Right kidney (tissue), 1 donor: ENCODE data around the gene DAPK1.

Source experiments
- DNase-seq: peaks from one replicate; pipeline ENCODE4 v3.0.0-alpha.2; 2016

DAPK1 gene

DNA sequence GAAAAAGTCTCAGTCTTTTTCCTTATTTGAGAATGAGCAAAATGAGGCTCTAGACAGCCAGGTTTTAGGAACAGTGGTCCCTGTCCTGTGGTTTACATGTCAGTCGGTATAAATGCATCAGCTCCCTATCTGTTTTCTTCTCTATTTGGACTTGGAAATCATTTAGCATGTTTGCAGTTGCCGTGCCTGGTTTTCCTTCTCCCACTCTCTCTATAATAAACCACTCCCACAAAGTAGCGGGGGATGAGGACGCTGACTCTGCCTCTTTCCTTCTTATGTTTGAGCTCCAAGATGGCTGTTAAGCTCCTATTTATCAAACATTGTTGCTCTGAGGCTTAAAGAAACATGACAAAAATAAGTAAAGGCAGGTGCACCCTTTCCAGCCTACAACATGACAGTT is 171.1 kb downstream of the DAPK1 start:
- no peak for DNase-seq

DNA sequence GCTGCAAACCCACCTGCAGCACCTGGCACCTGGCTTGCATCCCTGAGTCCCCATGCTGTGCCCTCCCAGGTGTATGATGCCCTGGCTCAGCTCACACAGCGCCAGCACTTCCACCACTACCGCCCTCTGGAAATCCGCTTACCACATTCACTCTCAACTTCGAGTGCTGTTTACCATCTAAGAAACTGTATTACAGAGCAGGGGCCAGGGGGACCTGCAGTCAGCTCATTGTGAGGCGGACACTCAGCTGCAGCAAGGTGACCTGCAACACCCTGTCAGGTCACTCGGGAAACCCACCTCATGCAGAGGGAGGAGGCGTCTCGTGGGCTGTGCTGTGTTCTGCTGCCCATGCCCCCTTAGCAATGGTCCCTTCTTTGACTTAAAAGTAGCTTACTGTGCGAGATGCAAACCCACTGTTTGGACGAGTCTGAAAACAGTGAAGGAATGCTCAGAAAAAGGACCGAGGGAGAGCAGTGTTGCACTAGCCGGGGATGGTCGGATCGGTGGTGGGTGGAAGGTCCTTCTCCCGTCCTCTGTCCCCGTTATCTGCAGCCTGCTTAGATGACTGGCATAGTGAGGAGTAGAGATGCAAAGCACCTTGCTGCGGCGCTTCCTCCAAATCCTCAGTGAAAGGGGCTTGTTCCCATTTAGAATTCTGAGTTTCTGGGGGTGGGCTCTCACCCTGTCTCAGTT is 173.1 kb downstream of the DAPK1 start:
- DNase-seq = no peak

DNA sequence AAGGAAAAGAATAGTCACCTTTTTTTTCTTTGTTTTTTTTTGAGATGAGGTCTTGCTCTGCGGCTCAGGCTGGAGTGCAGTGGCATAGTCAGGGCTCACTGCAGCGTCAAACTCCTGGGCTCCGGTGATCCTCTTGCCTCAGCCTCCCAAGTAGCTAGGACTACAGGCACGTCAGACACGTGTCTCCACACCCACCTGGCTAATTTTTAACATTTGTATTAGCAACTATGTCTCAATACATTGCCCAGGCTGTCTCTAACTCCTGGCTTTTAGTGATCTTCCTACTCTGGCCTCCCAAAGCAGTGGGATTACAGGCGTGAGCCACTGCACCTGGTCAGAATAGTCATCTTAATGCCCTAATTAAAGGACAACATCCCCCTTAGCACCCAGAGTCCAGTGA is 173.8 kb downstream of the DAPK1 start:
- DNase-seq = no peak

DNA sequence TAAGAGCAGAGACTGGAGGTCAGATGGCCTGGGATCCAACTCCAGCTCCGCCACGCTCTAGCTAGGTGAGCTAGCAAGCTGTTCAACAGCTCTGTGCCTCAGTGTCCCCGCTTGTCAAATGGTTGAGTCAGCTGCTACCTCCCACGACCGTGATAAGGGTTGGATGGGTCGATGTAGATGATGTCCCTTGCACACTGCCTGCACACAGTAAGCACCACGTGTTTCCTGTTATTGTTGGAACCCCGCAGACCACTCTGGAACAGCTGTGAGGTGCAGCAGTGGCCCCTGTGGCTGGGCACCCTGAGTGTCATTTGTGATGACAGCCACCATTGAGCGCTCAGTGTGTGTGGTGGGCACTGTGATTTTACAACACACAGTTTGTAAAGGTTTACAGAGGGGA is 174.3 kb downstream of the DAPK1 start:
- no peak for DNase-seq

DNA sequence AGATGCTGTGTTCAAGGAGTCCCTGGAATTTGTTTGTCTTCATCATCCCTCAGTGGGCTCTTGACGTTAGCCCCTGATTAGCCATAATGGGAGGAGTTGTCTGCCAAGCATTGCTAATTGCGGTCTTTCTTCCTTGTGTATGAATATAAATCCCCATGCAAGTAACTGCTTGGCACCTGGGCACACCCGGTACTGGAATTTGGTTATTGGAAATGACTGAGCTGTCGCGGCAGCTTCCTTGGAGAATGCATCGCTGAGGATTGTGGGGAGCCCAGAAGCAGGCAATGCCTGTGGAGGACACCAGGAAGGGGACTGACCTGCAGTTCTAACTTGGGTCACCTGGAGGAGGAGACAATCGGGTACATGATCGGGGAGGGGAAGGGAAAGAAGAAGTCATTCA is 174.9 kb downstream of the DAPK1 start:
- DNase-seq = no peak

DNA sequence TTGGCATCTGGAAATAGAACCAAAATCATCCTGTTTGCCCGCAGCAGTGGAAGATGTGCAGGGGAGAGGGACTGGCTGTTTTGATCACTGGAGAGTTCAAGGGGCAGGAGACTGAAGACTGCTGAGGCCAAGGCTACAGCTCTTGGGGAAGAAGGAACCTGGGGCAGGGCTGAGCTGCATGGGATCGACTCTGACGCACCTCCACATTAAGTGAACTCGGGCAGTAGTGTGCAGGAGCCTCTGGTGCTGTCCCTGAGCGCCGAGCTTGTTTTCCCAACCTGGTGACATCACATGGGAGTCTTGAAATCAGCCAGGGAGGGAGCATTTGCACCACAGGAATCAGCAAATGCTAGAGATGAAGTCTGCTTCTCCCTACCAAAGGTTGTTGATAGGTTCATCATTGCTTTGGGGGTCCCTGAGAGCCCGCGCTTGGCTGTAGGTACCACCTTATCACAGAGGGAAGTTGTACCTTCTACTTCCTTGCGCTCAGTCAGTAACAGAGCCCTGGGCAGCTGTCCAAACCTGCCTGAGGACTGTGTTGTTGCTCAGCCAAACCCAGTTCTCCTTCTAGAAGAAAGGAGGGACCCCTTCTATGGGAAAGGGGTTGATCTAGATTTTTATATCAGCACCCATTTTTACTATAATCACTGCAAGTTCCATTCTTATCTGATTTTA is 175.9 kb downstream of the DAPK1 start:
- DNase-seq = no peak

DNA sequence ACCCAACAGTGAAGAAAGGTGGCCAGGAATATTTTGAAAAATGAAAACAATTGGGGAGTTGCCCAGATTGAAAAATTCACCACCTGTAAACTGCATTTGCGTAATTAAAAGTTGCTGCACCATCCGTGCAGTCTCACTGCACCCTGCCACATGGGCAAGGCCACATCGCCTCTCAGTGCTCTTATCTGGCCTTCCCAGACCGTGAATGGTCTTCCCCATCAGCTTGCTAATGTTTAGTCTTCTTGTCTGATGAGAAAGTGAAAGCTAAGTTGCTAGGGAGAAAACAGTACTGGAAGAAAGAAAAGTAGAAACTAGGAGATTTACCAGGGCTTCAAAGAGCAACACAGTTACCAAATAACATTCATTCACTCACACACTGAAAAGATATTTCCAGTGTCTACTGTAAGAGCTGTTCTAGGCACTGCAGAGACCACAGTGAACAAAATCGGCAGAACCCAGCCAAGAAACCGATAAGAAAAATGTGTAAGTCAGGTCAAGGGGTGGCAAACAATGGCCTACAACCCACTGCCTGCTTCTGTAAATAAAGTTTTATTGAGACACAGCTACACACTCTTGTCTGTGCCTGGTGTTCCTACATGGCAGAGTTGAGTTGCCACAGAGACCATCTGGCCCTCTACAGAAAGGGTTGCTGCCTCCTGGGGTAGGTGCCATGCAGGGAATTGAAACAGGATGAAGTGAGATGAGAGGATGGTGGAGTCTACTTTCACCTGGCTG is 177.1 kb downstream of the DAPK1 start:
- DNase-seq = no peak

DNA sequence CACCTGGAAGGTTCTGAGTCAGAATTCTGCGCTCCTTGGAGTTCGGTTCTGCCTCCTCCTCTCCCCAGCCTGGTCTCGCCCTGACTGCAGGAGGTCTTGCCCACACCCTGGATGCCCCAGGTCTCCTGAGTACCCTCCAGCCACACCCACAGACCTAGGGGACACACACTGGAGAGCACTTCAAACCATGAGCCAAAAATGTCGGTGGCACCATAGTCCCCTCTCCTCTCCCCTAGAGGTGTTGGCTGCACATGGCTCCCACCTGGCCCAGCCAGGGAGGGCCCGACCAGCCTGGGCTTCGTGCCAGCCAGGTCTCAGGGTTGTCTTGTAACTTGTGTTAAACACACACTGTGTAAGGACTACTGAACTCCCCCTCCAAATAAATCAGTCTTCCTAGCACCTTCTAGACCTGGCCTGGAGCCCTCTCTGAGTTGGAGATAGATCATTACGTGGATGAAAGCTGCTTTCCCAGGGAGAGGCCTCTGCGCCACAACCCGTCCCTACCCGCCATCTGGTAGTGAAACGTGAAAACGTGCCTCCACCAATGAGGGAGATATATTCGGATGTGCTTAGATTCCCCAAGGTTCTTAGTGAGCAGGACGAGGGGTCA is 178.3 kb downstream of the DAPK1 start:
- no peak for DNase-seq

DNA sequence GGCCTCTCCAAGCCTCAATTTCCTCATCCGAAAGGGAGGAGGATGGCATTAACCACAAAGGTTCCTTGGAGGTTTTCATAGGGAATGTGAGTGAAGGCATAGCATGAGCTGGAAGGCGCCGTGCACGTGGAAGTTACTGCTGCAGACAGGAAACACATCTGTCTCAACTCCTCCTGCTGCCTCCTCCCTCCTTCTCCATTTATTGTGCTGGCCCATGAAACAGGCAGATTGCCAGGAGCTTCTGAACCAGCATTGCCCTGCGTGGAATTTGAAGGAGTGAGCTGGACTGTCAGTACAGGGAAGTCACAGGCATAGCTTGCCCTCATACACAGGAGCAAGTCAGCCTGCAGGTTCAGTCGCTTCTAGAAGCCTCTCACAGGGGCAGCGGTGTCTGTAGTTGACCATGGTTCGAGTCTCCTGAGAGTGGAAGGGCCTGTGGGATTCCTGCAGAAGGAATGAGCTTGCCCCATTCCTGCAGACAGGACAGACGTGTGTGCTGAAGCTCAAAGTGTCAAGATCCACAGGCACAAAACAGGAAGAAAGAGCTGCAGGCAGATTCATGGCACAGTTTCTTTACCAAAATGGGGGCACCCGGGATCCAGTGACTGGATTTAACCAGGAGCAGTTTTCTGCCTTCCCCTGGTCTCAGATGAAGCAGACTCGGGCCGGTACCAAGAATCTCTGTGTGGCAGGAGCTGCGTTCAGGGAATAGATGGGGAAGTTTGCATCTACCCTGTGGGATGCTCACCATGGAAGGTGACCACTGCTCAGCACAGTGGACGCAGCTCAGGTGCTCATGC is 179.5 kb downstream of the DAPK1 start:
- DNase-seq = no peak

DNA sequence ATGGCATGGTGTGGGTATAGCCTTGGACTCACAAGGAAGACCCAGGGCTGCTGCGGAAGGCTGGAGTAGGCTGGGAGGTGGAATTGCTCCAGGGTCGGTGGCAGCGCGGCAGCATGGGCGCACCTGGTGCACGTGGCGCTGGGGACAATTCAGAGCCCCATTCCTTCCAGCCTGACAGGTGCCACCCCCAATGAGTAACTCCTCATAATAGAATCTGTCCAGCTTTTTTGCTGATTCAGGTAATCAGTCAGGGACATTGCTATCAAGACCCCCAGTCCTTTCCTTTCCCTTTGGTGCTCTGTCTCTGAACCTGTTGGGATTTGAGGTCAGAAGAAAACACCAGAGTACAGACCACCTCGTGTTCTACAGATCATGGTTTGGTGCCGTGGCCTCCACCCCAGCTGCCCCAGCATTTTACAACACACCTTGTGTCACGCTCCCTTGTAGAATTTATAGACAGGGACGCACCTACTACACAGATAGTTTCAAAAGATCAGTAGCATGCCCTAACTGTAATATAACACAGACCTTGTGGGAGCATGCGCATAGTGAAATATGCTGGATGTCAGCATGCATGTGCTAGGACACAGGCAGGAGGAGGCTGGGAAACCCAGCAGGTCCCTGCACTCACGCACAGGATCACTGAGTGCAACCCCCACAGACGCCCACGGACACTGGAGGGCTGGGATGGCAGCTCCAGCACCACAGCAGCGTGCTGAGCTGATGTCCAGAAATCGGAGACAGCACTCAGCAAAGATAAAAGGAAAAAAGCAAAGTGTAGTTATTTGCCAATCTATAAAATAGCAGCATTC is 180.3 kb downstream of the DAPK1 start:
- DNase-seq = no peak

DNA sequence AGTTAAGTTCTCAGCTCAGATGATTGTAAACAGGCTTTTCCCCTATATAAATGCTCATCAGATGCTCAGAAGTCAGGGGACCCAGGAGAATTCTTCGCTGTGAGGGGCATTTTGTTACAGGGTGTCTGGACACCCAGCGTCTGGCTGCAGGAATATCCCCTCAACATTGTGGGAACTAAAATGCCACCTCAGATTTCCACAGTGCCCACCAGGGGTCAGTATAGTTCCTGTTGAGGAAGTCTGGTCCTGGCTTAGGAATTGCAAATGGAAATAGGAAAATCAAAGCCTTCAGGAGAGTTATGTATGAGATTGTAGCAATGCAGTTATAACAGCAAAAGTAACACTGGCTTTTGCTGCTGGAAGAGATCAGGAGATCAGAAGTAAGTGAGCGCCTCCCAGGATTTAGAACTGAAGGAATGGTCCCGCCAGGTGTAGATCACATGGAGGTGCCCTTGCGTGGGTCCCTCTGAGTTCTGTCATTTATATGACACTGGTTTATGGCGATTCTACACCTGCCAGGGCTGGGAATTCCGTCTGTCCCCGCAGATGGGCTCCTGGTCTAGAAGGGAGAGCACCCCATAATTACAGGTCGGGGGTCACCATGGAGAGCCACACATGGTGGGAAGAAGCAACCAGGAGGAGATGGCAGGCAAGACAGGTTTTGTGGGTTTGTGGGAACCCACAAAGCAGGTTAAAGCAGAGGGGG is 181.1 kb downstream of the DAPK1 start:
- no peak for DNase-seq

DNA sequence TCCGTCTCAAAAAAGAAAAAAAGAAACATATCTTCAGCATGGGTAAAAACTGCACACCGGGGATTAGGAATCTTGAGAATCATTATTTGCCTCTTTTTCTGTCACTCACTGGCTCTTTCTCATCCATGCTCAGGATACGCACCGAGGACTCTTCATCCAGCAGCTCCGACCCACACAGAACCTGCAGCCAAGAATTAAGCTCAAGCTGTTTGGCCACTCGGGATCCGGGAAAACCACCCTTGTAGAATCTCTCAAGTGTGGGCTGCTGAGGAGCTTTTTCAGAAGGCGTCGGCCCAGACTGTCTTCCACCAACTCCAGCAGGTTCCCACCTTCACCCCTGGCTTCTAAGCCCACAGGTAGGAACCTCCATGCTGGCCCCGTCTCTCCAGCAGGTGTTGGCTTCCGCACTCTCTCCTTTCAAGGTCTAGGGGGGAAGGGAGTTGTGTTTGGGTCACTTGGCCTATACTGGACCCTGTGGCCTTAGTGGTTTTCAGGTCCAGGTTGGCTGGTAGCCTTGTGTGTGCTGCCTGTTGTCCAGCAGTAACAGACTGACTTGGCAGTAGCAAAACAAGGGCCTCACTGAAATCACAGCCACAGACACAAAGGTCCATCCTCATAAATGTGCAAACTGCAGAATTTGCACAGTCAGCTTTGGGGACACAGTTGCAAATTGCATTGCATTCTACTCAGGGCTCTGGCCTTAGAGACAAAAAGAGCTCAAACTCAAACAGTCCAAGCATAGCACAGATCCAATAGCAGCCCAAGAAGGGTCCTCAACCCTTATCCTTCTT is 183.8 kb downstream of the DAPK1 start:
- no peak for DNase-seq

DNA sequence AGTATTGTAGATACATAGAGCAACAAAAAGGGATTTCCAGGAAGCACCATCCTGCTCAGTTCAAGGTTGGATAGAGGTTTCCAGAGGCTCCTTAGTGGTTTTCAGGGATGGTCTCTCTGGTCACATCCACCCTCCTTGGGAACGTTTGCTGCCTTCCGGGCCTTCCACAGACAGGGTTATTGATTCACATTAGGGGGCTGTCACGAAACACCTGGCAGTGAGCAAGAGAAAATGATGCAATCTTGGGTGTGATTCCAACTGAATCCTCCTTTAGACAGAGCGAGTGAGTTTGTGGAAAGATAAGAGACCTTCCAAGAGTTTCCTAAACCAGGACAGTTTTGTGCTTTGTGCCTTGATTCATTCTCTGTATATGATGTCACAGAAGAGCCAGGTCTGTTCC is 184.4 kb downstream of the DAPK1 start:
- no peak for DNase-seq

DNA sequence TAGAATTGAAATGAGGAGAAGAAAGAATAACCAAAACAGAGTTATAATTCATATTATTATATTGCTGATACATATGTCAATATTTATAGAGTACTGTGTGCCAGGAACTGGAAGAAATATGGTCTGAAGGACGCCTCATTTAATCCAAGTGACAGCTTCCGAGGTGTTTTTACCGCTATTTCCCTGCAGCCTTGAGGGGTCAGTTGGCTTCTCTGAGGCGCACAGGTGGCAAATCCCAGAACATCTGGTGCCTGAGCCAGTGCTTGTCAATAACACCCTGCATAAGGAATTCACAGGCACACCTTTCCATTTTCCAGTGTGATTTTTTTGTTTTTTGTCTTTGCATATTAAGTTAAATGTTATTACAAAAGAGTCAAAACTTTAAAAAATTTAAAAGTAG is 185.0 kb downstream of the DAPK1 start:
- DNase-seq = no peak

DNA sequence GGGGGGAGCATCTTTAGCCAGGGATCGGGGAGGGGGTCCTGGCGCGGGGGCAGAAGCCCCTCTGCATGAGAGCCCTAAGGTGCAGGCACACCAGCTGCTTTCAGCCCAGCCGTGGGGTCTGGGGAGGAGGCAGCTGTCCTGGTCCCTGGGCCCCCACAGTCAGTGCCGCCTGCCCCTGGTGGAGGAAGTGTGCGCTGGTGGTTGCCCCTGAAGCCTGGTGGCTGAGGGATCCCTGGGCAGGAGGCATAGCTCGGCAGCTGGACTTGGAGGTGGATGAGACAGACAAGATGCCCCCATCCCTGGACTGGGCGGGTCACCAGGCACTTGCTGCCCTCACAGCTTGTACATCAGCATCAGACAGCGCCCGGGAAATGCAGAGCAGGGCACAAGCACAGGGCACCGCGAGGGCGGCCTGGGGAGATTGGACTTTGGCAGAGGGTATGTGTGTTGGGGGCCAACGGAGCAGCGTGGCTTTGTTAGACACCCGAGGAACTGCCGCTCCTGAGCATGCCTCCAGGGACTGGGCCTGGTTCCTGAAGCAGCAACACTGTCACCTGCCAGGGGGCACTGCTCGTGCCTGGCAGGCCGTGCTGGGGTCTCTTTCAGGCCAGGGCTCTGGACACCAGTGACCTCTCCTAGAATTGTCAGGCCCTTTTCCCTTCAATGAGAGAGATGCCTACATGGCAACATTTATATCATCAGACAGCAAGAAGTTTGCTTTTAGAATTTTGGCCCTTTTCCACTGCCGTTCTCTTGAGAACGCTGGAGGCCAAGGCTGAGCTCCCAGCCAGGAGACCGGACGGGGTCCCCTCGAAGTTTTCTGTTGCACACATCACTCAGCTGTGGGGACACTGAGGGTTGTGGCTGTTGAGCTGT is 186.3 kb downstream of the DAPK1 start:
- DNase-seq = no peak

DNA sequence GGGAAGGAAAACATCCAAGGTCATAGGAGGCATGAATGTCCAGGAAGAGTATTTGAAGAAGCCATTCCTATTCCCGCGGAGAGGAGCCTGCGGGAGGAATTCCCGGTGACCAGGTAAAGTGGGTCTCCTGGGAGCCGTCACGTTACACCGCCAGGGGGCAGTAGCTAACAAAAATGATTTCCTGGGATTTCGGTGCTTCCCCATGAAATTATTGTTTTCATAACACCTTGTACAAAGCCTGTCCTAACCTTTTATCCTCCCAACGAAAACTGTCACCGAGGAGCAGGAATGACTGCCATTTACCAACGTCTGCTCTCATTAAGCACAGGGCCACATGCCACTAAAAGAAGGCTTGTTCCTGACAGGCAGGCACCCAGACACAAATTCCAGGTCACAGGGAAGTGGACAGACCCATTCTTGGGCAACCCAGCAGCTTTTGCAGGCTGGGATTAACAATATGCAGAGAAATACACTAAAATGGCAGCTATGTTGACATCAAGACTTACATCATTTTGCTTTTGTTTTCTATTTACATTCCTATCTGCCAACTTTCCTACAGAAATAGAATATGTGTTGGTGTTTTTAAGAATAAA is 187.1 kb downstream of the DAPK1 start:
- no peak for DNase-seq

DNA sequence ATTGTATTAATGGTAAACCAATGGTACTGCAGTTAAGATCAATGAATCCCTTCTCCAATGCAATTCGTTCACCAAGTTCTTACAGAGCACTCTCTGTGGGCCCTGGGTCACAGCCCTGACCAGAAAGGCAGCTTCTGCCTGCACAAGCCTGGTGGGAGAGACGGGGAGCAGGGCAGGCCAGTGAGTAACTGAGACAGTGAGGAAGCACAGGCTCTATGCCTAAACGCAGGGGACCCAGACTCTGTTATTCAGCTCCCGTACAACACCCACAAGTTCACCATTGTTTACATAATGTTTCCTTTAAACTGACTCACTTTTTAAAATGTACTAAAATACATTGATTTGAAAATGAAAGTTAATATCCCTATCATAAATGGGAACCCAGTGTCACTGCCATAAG is 187.8 kb downstream of the DAPK1 start:
- DNase-seq = no peak

DNA sequence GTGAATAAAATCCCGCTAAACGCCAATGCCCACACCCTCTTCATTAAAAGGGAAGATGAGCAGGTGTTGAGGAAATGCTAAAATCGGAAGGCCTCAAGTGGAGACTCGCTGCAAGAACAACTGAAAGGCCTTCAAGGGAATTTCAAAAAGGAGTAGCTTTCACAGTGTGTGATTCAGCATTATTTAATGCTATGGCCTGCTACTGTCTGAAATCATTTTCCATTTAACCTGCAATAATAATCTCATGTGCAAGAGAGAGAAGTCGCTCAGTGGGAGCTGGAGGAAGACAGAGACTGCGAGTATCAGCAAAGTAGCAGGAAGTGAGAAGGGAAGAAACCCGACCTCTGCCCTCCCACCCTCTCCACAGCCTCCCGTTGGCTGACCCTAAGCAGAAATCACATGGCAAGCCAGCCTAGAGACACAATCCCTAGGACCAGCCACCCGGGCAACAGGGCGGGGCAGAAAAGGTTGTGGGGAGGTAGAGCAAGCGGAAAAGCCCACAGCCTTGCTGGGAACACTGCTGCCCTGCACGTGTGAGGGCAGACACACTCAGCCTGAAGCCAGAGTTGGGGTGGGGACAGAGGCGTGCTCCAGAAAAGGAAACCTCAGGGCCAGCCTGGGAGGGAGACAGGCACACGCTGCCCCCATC is 188.3 kb downstream of the DAPK1 start:
- no peak for DNase-seq
